ENCODE results near the gene QSER1.

Gene QSER1

GRCh38 chr11:33018840-33019239 is 126.2 kb downstream of the QSER1 start:
- Histone ChIP-seq H3K27ac (ENCODE audit: low read depth, low read length) (no peak overlapping the region), H3K9me3 (ENCODE audit: control insufficient read depth, insufficient read depth, low read length) (no peaks in the 10 kb centered on the region), H3K79me2 (ENCODE audit: control insufficient read depth, low read length) (no peaks in the 10 kb centered on the region), H3K4me2 (ENCODE audit: low read length) (no peak overlapping the region), H3K4me1 (ENCODE audit: control insufficient read depth, low read length) (no peaks in the 10 kb centered on the region), H3K9me2 (replicated peaks; ENCODE audit: control insufficient read depth, low read length) (no peaks in the 10 kb centered on the region), H3K4me3 (ENCODE audit: low read length) (no peak overlapping the region), H3K36me3 (ENCODE audit: control insufficient read depth, low read length) (no peaks in the 10 kb centered on the region), H4K20me1 (ENCODE audit: control insufficient read depth, insufficient read depth, low read depth, low read length) (no peaks in the 10 kb centered on the region), H3F3A (ENCODE audit: control insufficient read depth, insufficient read depth) (no peaks in the 10 kb centered on the region), H3K27me3 (ENCODE audit: control insufficient read depth, low read length) (peaks cover 21% of the 10 kb centered on the region; the same call in 1 of the 2 replicates)
- TF ChIP-seq CTCF (IDR thresholded peaks at IDR 0.05; ENCODE audit: low read depth, low read length, poor library complexity, severe bottlenecking), result no peak
- TF ChIP-seq EZH2phosphoT487 (IDR thresholded peaks at IDR 0.05; ENCODE audit: borderline replicate concordance, low read length), result no peak

- peaks cover 29% of the 10 kb centered on the region; the same call in 1 of the 2 replicates for H3K27me3 ChIP-seq (ENCODE audit: control insufficient read depth, low read length)
- no peaks in the 10 kb centered on the region for H3K36me3 ChIP-seq (ENCODE audit: control insufficient read depth, low read length)
- H3F3A ChIP-seq (ENCODE audit: control insufficient read depth, insufficient read depth), result no peaks in the 10 kb centered on the region
- H3K4me2 ChIP-seq (ENCODE audit: low read length), result no peak overlapping the region
- H3K27ac ChIP-seq (ENCODE audit: low read depth, low read length), result no peak overlapping the region
- H3K79me2 ChIP-seq (ENCODE audit: control insufficient read depth, low read length), result no peaks in the 10 kb centered on the region
- no peaks in the 10 kb centered on the region for H4K20me1 ChIP-seq (ENCODE audit: control insufficient read depth, insufficient read depth, low read depth, low read length)
- no peaks in the 10 kb centered on the region for H3K4me1 ChIP-seq (ENCODE audit: control insufficient read depth, low read length)
- H3K9me2 ChIP-seq (replicated peaks; ENCODE audit: control insufficient read depth, low read length), result no peaks in the 10 kb centered on the region
- no peak overlapping the region for H3K4me3 ChIP-seq (ENCODE audit: low read length)
- TF ChIP-seq CTCF (IDR thresholded peaks at IDR 0.05; ENCODE audit: low read depth, low read length, poor library complexity, severe bottlenecking) (no peak), EZH2phosphoT487 (IDR thresholded peaks at IDR 0.05; ENCODE audit: borderline replicate concordance, low read length) (no peak)
- H3K9me3 ChIP-seq (ENCODE audit: control insufficient read depth, insufficient read depth, low read length), result no peaks in the 10 kb centered on the region
Observed at GRCh38 chr11:33021501-33021900, 128.9 kb downstream of the QSER1 start.

GRCh38 chr11:33021937-33022336 is 129.3 kb downstream of the QSER1 start:
- Histone ChIP-seq H3K4me3 (ENCODE audit: low read length) (no peak overlapping the region), H3K27ac (ENCODE audit: low read depth, low read length) (no peak overlapping the region), H3K36me3 (ENCODE audit: control insufficient read depth, low read length) (no peaks in the 10 kb centered on the region), H3K4me1 (ENCODE audit: control insufficient read depth, low read length) (no peaks in the 10 kb centered on the region), H4K20me1 (ENCODE audit: control insufficient read depth, insufficient read depth, low read depth, low read length) (no peaks in the 10 kb centered on the region), H3K9me2 (replicated peaks; ENCODE audit: control insufficient read depth, low read length) (no peaks in the 10 kb centered on the region), H3K79me2 (ENCODE audit: control insufficient read depth, low read length) (no peaks in the 10 kb centered on the region), H3F3A (ENCODE audit: control insufficient read depth, insufficient read depth) (no peaks in the 10 kb centered on the region), H3K4me2 (ENCODE audit: low read length) (no peak overlapping the region), H3K27me3 (ENCODE audit: control insufficient read depth, low read length) (peaks cover 28% of the 10 kb centered on the region; the same call in 1 of the 2 replicates), H3K9me3 (ENCODE audit: control insufficient read depth, insufficient read depth, low read length) (no peaks in the 10 kb centered on the region)
- TF ChIP-seq CTCF (IDR thresholded peaks at IDR 0.05; ENCODE audit: low read depth, low read length, poor library complexity, severe bottlenecking) (no peak), EZH2phosphoT487 (IDR thresholded peaks at IDR 0.05; ENCODE audit: borderline replicate concordance, low read length) (no peak)
